Pancreas (tissue), 10 donors: Measurements from ENCODE around the gene PRR29. TPM values are rescaled to one million over a fixed set of nuclear protein-coding genes. Genes with fewer than 3 reads are reported as not detected.
A peak's percentile ranks its signal among the peaks of the same experiment; 100 is the strongest.

Experiments used
- ATAC-seq, 4 donors: fragments of 200-7000 bp; cut with Tn5 transposase; one replicate each; pipeline versions ENCODE4 v1.8.0 to v1.9.1; 2020; ENCODE audit warnings: mild to moderate bottlenecking in 4 of 4, moderate library complexity in 4 of 4
- DNase-seq, 6 donors: peaks; one replicate each; pipeline ENCODE4 v3.0.0-alpha.2; 2020
- FAIRE-seq: peaks from 2 replicates; lab custom pipeline; 2012; peaks lifted over from hg19 to GRCh38; lab: Jason Lieb, UNC
- H3K27ac ChIP-seq, 4 donors: fragments of 200-600 bp; sonication (generic); 1 replicate in 3 of 4; 2 replicates in 1 of 4; pipeline versions ENCODE4 v1.5.0 to v1.8.0; 2020
- H3K27me3 ChIP-seq, 4 donors: fragments of 200-600 bp; one replicate each; pipeline ENCODE4 v1.8.0; 2021
- H3K36me3 ChIP-seq, 3 donors: fragments of 200-600 bp; sonication (generic) in 1 of 3; one replicate each; pipeline versions ENCODE4 v1.5.0 to v1.8.0; 2020 to 2021
- H3K4me1 ChIP-seq, 3 donors: fragments of 200-600 bp; one replicate each; pipeline ENCODE4 v1.8.0; 2021
- H3K4me3 ChIP-seq, 4 donors: fragments of 200-600 bp; sonication (generic) in 2 of 4; one replicate each; pipeline versions ENCODE4 v1.5.0 to v1.8.0; 2020 to 2021
- H3K9me3 ChIP-seq, 4 donors: fragments of 200-600 bp; one replicate each; pipeline ENCODE4 v1.8.0; 2021
- CTCF ChIP-seq, 4 donors: fragments of 200-600 bp; sonication (generic) in 3 of 4; IDR thresholded peaks; one replicate each; pipeline versions ENCODE4 v1.5.0 to v1.8.0; 2021; ENCODE audit warnings: antibody characterized with exemption in 4 of 4
- WGBS, 2 donors: extraction: QIAGEN DNeasy Blood & Tissue Kit; methylation state at CpG; one replicate each; pipeline ENCODE4 v1.1.7; 2013; 5-methylcytosine and 5-hydroxymethylcytosine counted together
- intact Hi-C, 3 donors: fragments of 100-400 bp; cut with DNase I; formaldehyde crosslinking; loops; one replicate each; pipeline versions ENCODE4 v1.11.1 to v1.14.2; 2022
- polyA plus RNA-seq, 2 donors: library from polyadenylated mRNA; stranded (reverse); fragments of 200-250 nt; gene quantifications; one replicate each; pipeline ENCODE4 v1.2.3, GENCODE V29; 2013
- total RNA-seq, 6 donors: library from RNA; stranded (reverse); fragmentation: NEBNext Ultra II Directional in 4 of 6; extraction: Animal tissue kit (Norgen Biotek cat#: 25700) in 4 of 6; gene quantifications; one replicate each; pipeline versions ENCODE4 v1.2.1 to v1.2.4, GENCODE V29; 2021 to 2023
- donor health status: healthy with polysubstance abuse.
- donor health status: DM: no; HTN: no; CAD: no; lungs with moderate emphysema.
- donor health status: DM: no; HTN: no; CAD: no.
- donor health status: control.
- donor health status: control.
- donor health status: Bipolar disorder and iron deficiency.
- donor health status: DM: yes; HTN: yes; CAD: no.
- donor health status: DM: no; HTN: no; CAD: no.
- donor health status: DM: no; HTN: no; CAD: no.
- donor health status: DM: yes; HTN: yes; CAD: no.

The PRR29 gene
- total and polyA plus RNA-seq, 8 donors: 0.14 to 0.46 (median 0.22) TPM; not detected in 2

- Histone ChIP-seq H3K9me3 (no peaks in the 10 kb centered on the region), H3K36me3 (no peaks in the 10 kb centered on the region), H3K4me3 (no peak overlapping the region), H3K27ac (peak overlapping the region in 2 of 4 donors; percentile 2 to 37), H3K4me1 (no peaks in the 10 kb centered on the region), H3K27me3 (no peaks in the 10 kb centered on the region)
- no peak for DNase-seq
- ATAC-seq: no peak
- no peak for TF ChIP-seq CTCF (IDR thresholded peaks at IDR 0.05)
- no peak for FAIRE-seq
- intact Hi-C loops: no loop called here
- 87 to 92% methylated on average over 13 of the region's 13 CpGs for WGBS, 2 donors
Observed at GRCh38 chr17:63985387-63986140, 12.6 kb upstream of the PRR29 start.

GRCh38 chr17:63986821-63987220 lies 11.3 kb upstream of the PRR29 start:
- TF ChIP-seq CTCF (IDR thresholded peaks at IDR 0.05): no peak
- WGBS, 2 donors: 10 to 11% methylated on average over 3 of the region's 3 CpGs
- H3K27me3 ChIP-seq: no peaks in the 10 kb centered on the region
- intact Hi-C loops: no loop called here
- H3K9me3 ChIP-seq: no peaks in the 10 kb centered on the region
- H3K36me3 ChIP-seq: no peaks in the 10 kb centered on the region
- no peak overlapping the region for H3K27ac ChIP-seq
- FAIRE-seq: no peak
- ATAC-seq: peak in 2 of 4 donors; percentile 23 to 44
- DNase-seq: no peak
- H3K4me3 ChIP-seq: no peak overlapping the region
- H3K4me1 ChIP-seq: no peaks in the 10 kb centered on the region

GRCh38 chr17:63987221-63988126 lies 10.7 kb upstream of the PRR29 start:
- no peak overlapping the region for H3K4me3 ChIP-seq
- WGBS, 2 donors: 72 to 73% methylated on average over 18 of the region's 18 CpGs
- no peak for FAIRE-seq
- H3K4me1 ChIP-seq: no peaks in the 10 kb centered on the region
- no peaks in the 10 kb centered on the region for H3K27me3 ChIP-seq
- no peaks in the 10 kb centered on the region for H3K9me3 ChIP-seq
- peak in 1 of 6 donors; percentile 72 for DNase-seq
- intact Hi-C loops: no loop called here
- H3K36me3 ChIP-seq: no peaks in the 10 kb centered on the region
- no peak for ATAC-seq
- TF ChIP-seq CTCF (IDR thresholded peaks at IDR 0.05): no peak
- H3K27ac ChIP-seq: no peak overlapping the region

GRCh38 chr17:63988127-63988478 lies 10.0 kb upstream of the PRR29 start:
- 78 to 85% methylated on average over 5 of the region's 5 CpGs for WGBS, 2 donors
- no peaks in the 10 kb centered on the region for H3K9me3 ChIP-seq
- H3K4me1 ChIP-seq: no peaks in the 10 kb centered on the region
- H3K27me3 ChIP-seq: no peaks in the 10 kb centered on the region
- peak in 1 of 6 donors; percentile 40 for DNase-seq
- no peak for ATAC-seq
- intact Hi-C loops: no loop called here
- no peak overlapping the region for H3K27ac ChIP-seq
- TF ChIP-seq CTCF (IDR thresholded peaks at IDR 0.05): no peak
- no peak for FAIRE-seq
- H3K36me3 ChIP-seq: no peaks in the 10 kb centered on the region
- H3K4me3 ChIP-seq: no peak overlapping the region
